Upper lobe of right lung (tissue), 1 donor: Measurements from ENCODE around the gene SLC41A1. TPM values are rescaled to one million over a fixed set of nuclear protein-coding genes. Genes with fewer than 3 reads are reported as not detected.

Experiments used
- ATAC-seq: fragments of 200-7000 bp; cut with Tn5 transposase; one replicate; pipeline ENCODE4 v1.9.1; 2020; ENCODE audit warnings: mild to moderate bottlenecking, moderate library complexity
- DNase-seq: peaks from one replicate; pipeline ENCODE4 v3.0.0-alpha.2; 2020
- H3K27ac ChIP-seq: fragments of 200-600 bp; one replicate; pipeline ENCODE4 v1.8.0; 2022
- H3K27me3 ChIP-seq: fragments of 200-600 bp; one replicate; pipeline ENCODE4 v1.8.0; 2022; ENCODE audit warnings: mild to moderate bottlenecking
- H3K36me3 ChIP-seq: fragments of 200-600 bp; one replicate; pipeline ENCODE4 v1.8.0; 2022
- H3K4me1 ChIP-seq: fragments of 200-600 bp; one replicate; pipeline ENCODE4 v1.8.0; 2022
- H3K4me3 ChIP-seq: fragments of 200-600 bp; one replicate; pipeline ENCODE4 v1.8.0; 2022; ENCODE audit warnings: mild to moderate bottlenecking
- H3K9me3 ChIP-seq: fragments of 200-600 bp; one replicate; pipeline ENCODE4 v1.8.0; 2022
- CTCF ChIP-seq: fragments of 200-600 bp; IDR thresholded peaks from one replicate; pipeline ENCODE4 v1.8.0; 2022; ENCODE audit warnings: antibody characterized with exemption
- intact Hi-C: fragments of 100-400 bp; cut with DNase I; formaldehyde crosslinking; loops from one replicate; pipeline ENCODE4 v1.11.0; 2022
- total RNA-seq: library from RNA; stranded (reverse); fragmentation: NEBNext Ultra II Directional; extraction: Animal tissue kit (Norgen Biotek cat#: 25700); gene quantifications from one replicate; pipeline ENCODE4 v1.2.1, GENCODE V29; 2021
- donor health status: DM: no; HTN: yes; CAD: no; lungs with severe emphysema.

Gene SLC41A1
- total RNA-seq, 1 donor from 2014 or later: 35.8 TPM

GRCh38 chr1:205813755-205814058 lies 709 bp upstream of the SLC41A1 start:
- Histone ChIP-seq H3K9me3 (no peaks in the 10 kb centered on the region), H3K27me3 (no peaks in the 10 kb centered on the region), H3K4me3 (peak overlapping the region; percentile 96), H3K27ac (peak overlapping the region; percentile 82), H3K36me3 (peaks cover 13% of the 10 kb centered on the region), H3K4me1 (peaks cover 32% of the 10 kb centered on the region)
- no peak for TF ChIP-seq CTCF
- ATAC-seq: no peak
- no peak for DNase-seq
- intact Hi-C loops: no loop called here

- peak overlapping the region; percentile 82 for H3K27ac ChIP-seq
- TF ChIP-seq CTCF: no peak
- H3K27me3 ChIP-seq: no peaks in the 10 kb centered on the region
- no peak for DNase-seq
- peaks cover 13% of the 10 kb centered on the region for H3K36me3 ChIP-seq
- peak; percentile 3 for ATAC-seq
- intact Hi-C loops: no loop called here
- no peaks in the 10 kb centered on the region for H3K9me3 ChIP-seq
- peak overlapping the region; percentile 96 for H3K4me3 ChIP-seq
- H3K4me1 ChIP-seq: peaks cover 32% of the 10 kb centered on the region
These were observed 624 bp downstream of the SLC41A1 start for GRCh38 chr1:205812271-205812877.

GRCh38 chr1:205811660-205812059 lies 1.3 kb downstream of the SLC41A1 start:
- Histone ChIP-seq H3K4me1 (peaks cover 32% of the 10 kb centered on the region), H3K36me3 (peaks cover 13% of the 10 kb centered on the region), H3K9me3 (no peaks in the 10 kb centered on the region), H3K4me3 (peak overlapping the region; percentile 96), H3K27ac (peak overlapping the region; percentile 82), H3K27me3 (no peaks in the 10 kb centered on the region)
- DNase-seq (no peak), ATAC-seq (no peak)
- intact Hi-C loops: no loop called here
- TF ChIP-seq CTCF: no peak

- no peaks in the 10 kb centered on the region for H3K27me3 ChIP-seq
- DNase-seq: no peak
- H3K4me1 ChIP-seq: peaks cover 40% of the 10 kb centered on the region
- TF ChIP-seq CTCF: no peak
- H3K36me3 ChIP-seq: peaks cover 13% of the 10 kb centered on the region
- H3K27ac ChIP-seq: no peak overlapping the region
- intact Hi-C loops: no loop called here
- H3K4me3 ChIP-seq: no peak overlapping the region
- no peak for ATAC-seq
- H3K9me3 ChIP-seq: no peaks in the 10 kb centered on the region
These were observed 2.4 kb downstream of the SLC41A1 start for GRCh38 chr1:205810448-205811157.

- no peak for ATAC-seq
- H3K27me3 ChIP-seq: no peaks in the 10 kb centered on the region
- H3K9me3 ChIP-seq: no peaks in the 10 kb centered on the region
- intact Hi-C loops: no loop called here
- H3K4me1 ChIP-seq: peaks cover 46% of the 10 kb centered on the region
- DNase-seq: no peak
- peaks cover 13% of the 10 kb centered on the region for H3K36me3 ChIP-seq
- H3K27ac ChIP-seq: no peak overlapping the region
- no peak for TF ChIP-seq CTCF
- H3K4me3 ChIP-seq: no peak overlapping the region
These were observed 3.1 kb downstream of the SLC41A1 start for GRCh38 chr1:205809942-205810345.
